ENCODE measurements around the gene UNC5B.
"Not testable (repeated sequence)": the region's sequence is repeated elsewhere in the genome, so short reads cannot be mapped to it uniquely, and the experiment has no call there.

The UNC5B gene

GRCh38 chr10:71209731-71210541 is 2.4 kb upstream of the UNC5B start:
- DNase-seq = no peak

DNA sequence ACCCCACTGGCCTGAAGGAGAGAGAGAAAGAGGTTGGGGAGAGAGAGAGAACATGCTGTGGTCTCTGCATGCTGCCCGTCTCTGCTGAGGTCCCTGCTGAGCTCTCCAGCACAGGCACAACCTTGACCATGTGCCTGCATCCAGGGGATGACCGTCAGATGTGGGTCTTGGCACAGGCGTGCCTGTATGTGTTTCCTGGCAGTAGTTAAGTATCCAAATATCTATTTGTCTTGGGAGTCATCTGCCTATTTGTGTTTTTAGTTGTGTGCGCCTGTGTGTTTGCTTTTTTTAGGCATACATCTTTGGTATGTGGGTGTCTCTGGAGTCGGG is 1.9 kb upstream of the UNC5B start:
- no peak for DNase-seq

- no peak for DNase-seq
Observed at GRCh38 chr10:71211053-71211452, 1.3 kb upstream of the UNC5B start.

DNA sequence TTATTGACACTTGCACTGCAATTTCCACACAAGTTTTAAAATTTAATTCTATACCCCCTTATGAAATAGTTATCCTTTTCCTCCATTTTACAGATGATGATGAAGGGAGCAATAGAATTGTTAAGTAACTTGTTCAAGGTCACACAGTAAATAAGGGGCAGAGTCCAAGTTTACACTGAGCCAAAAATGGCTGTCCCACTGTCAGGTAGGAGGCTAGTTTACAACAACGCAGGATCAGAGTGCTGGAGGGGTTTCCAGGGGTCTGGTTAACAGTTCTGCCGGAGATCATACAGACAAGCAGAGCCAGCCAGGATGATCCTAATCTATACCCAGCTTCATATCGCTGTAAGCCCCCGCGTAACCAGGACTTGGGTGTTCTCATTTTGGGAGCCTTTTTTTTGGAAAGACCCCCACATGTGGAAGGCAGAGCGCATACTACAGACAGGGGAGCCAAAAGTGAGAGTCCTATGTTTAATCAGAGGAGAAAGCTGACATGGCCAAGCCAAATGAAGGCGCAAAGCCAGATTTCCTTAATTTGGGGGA is 524 bp upstream of the UNC5B start:
- no peak for DNase-seq

DNA sequence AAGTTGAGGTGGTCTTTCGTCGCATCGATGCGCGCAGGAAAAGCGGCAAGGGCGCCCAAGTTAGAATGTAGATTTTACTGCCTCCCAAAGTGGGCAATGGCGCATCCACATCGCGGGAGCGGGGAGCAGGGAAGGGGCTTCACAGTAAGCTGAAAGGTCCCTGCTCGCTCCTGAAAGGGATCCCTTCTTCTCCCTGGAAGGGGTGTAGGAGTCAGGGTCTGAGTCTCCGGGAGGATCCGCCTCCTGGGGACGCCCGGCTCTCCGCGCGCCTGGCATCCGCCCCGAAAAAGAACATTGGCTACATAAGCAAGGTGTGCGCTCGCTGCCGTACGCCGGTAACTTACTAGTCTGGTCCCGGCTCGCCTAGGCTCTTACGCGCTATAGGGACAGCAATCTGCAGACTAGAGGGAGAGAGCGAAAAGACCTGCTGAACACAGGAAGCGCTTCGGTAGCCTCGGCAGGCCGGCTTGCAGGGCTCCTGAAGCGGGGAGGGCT is 804 bp downstream of the UNC5B start:
- peak; percentile 27 for DNase-seq

GRCh38 chr10:71213761-71214440 is 1.5 kb downstream of the UNC5B start:
- DNase-seq = no peak

- DNase-seq = no peak
Observed at GRCh38 chr10:71214641-71215559, 2.5 kb downstream of the UNC5B start.

- DNase-seq = no peak
Observed at GRCh38 chr10:71216363-71216695, 4.0 kb downstream of the UNC5B start.

GRCh38 chr10:71216751-71217265 is 4.4 kb downstream of the UNC5B start:
- no peak for DNase-seq

DNA sequence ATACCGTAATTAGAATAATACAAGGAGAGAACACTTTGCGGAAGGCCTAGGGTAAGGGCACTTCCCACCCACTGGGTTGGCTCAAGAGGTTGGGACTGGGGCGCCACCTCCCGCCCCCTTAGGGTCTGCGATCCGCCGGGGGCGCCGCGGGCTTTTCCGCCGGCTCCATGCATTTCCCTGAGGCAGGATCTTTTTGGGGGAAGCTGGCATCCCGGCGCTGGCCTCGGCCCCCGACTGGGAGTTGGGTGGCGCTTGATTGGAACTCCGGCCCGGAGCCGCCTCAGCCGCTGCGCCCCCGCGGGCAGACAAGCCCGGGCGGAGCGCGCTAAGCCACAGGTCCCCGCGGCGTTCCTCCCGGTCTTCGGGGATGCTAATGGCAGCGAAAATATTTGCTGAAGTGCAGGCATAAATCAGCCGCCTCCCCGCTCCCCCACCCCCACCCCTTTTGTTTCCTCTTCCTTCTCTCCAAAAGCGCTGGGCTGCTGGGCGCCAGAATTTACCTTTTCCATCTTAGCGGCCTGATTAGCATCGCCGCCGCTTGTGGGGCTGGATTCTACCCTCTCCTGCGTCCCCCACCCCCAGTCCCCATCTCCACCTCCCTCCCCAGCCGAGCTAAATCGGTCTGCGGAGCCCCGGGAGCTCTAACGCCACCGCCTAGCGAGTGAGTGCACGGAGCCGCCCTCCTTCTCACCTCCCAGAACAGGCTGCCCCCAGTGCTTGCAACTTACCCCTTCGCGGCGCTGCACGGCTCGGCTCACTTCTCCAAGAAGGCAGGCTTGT is 5.1 kb downstream of the UNC5B start:
- no peak for DNase-seq

DNA sequence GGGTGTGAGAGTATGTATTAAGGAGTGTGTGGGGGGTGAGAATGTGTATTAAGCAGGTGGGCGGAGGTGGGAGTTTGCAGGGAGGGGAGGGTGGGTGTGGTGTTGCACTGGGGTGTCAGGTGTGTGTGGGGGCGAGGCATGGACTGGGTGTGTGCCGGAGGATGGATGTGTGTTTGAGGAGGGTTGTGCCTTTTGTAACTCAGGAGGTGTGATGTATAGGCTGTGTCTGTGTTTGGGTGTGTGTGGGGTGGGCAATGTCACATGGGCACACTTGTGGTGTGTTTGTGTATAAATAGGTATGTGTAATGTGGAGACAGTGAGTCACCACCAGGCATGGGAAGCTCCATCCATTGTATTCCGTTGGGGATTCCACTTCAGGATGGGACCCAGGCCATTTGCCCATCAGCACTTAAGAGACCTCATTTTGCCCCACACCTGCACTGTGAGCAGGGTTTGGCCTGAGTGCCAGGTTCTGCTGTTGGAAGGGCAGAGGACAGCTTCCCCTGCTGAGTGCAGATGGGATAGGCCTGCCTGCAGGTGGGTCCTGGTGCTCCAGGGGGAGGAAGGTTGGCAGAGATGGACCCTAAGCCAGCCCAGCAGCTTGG is 5.8 kb downstream of the UNC5B start:
- no peak for DNase-seq

DNA sequence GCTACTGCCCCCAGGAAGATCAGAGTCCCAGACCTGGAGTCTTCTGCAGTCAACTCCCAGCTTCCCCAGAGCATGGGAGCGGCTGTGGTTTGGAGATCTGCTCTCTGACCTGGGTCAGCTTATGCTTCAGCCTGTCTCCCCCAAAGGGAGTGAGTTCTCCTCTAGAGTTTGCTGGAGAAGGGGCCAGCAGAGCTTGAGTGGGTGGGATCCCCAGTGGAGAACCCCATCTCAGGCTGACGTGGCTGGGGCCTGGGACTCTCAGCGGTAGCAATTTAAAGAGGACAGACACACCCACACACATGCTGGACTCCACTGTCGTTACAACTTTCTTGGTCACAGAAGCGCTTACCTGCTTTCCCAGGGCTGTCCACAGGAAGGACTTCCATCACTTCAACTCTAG is 6.3 kb downstream of the UNC5B start:
- no peak for DNase-seq

- not testable (repeated sequence) for DNase-seq
Observed at GRCh38 chr10:71219236-71219917, 7.0 kb downstream of the UNC5B start.

DNA sequence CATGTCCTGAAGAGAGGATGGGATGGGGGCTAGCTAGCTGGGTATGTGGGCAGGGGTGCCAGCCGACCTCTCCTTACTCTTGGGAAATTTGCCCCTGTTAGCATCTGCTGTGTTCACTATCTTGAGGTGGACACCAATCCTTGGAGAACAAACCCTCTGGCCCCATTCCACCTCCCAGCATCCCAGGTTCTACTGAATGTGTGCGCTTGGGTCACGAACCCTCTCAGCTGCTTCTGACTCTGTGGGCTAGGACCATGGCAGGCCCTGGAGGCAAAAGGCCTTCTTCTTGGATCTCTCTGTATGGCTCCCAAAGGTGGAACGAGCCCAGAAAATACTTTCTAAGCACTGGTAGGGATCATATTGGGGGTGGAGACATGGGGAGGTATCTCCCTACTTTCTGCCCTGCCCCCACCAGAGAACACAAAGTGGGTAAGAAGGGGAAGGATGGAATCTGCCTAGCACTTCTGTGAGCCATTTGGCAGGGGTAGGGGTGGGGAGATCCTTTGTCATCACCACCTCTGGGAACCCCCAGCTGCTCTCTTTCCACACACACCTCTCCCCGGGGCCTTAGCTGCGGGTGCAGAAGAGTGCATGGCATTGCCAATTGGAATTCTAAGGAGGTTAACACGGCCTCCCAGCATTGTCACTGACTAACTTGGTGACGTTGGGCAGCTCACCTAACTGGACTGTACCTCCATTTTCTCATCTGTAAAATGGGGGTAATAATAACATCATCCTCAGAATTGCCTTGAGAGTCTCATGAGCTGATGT is 7.7 kb downstream of the UNC5B start:
- no peak for DNase-seq

- DNase-seq = no peak
Observed at GRCh38 chr10:71220689-71221540, 8.5 kb downstream of the UNC5B start.

- no peak for DNase-seq
Observed at GRCh38 chr10:71221586-71222202, 9.3 kb downstream of the UNC5B start.

DNA sequence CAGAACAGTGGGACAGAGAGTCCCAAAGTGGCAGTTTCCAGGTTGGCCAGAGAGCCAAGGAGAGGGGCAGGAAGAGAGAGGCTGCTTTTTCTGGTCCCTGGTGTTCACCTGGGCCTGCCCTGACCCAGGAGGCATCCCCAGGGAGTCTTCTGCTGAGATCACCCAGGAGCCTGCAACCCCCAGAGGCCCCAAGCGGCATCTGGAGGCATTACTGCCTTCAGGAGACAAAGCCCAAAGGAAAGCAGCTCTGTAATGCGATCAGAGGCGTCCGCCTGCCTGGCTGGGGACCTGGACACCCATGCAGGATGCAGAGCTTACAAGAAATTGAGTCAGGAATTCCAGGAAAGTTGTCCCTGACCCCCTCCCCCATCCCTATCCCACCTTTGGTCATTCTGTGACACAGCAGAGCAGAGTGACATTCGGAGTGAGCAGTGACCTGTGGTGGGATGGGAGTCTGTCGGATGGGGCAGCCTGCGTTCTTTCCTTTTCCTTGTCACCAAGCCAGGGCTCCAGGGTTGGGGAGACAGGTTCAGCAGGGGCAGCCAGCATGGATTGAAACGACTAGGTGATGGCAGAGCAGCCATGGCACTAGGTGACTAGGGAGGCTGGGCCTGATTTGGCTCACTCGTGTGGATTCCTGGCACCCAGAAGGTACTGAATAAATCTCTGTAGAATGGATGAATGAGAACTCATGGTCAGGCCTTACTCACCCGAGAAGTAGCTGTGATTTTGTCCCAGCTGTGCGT is 10.4 kb downstream of the UNC5B start:
- no peak for DNase-seq
